NCI-H2227 (cell line): ENCODE data around the gene ACTN3.
"Not testable (repeated sequence)": the region's sequence is repeated elsewhere in the genome, so short reads cannot be mapped to it uniquely, and the experiment has no call there.

Experiments used
- DNase-seq: peaks from one replicate; lab custom pipeline; 2025; ENCODE audit not compliant: unreplicated experiment; lab: John Stamatoyannopoulos, UW

ACTN3 gene

GRCh38 chr11:66595245-66595904 is 48.7 kb downstream of the ACTN3 start:
- DNase-seq = no peak

- no peak for DNase-seq
Observed at GRCh38 chr11:66598993-66599392, 52.3 kb downstream of the ACTN3 start.

- no peak for DNase-seq
Observed at GRCh38 chr11:66600219-66600618, 53.5 kb downstream of the ACTN3 start.

GRCh38 chr11:66600631-66601233 is 54.0 kb downstream of the ACTN3 start:
- no peak for DNase-seq

- DNase-seq = no peak
Observed at GRCh38 chr11:66603072-66603471, 56.4 kb downstream of the ACTN3 start.

GRCh38 chr11:66604155-66604554 is 57.5 kb downstream of the ACTN3 start:
- no peak for DNase-seq

- DNase-seq = not testable (repeated sequence)
Observed at GRCh38 chr11:66606608-66607007, 59.9 kb downstream of the ACTN3 start.

GRCh38 chr11:66607126-66607834 is 60.6 kb downstream of the ACTN3 start:
- no peak for DNase-seq

GRCh38 chr11:66609721-66610617 is 63.3 kb downstream of the ACTN3 start:
- no peak for DNase-seq

- DNase-seq = no peak
Observed at GRCh38 chr11:66612458-66612857, 65.8 kb downstream of the ACTN3 start.
